ENCODE results near the gene TUFT1.
"Not testable (repeated sequence)": the region's sequence is repeated elsewhere in the genome, so short reads cannot be mapped to it uniquely, and the experiment has no call there.

The TUFT1 gene

DNA sequence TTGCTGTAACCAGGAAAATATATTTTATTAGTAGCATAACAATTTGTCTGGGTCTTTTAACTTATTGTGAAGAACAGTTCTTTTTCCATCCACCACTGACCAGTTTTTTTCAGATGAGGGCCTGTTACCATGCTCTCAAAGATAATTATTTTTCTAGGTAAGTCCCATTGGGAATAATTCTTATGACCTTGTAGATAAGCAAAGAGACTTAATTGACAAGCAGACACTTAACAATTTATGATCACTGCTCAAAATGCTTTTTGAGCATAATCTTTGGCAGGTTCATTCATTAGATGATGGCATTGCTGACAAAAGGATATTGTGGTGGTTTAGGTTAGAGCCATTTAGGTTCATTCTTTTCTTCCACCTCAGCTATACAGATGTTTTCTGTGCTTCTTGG, 78.4 kb downstream of the TUFT1 start:
- no peak for DNase-seq (ENCODE audit: low read depth in 1 of 2, low spot score in 1 of 2)
- no peaks in the 10 kb centered on the region for H3K27me3 ChIP-seq (ENCODE audit: insufficient read depth, poor library complexity, severe bottlenecking)
- H3K27ac ChIP-seq (replicated peaks), result no peak overlapping the region
- TF ChIP-seq, protein P1, sequence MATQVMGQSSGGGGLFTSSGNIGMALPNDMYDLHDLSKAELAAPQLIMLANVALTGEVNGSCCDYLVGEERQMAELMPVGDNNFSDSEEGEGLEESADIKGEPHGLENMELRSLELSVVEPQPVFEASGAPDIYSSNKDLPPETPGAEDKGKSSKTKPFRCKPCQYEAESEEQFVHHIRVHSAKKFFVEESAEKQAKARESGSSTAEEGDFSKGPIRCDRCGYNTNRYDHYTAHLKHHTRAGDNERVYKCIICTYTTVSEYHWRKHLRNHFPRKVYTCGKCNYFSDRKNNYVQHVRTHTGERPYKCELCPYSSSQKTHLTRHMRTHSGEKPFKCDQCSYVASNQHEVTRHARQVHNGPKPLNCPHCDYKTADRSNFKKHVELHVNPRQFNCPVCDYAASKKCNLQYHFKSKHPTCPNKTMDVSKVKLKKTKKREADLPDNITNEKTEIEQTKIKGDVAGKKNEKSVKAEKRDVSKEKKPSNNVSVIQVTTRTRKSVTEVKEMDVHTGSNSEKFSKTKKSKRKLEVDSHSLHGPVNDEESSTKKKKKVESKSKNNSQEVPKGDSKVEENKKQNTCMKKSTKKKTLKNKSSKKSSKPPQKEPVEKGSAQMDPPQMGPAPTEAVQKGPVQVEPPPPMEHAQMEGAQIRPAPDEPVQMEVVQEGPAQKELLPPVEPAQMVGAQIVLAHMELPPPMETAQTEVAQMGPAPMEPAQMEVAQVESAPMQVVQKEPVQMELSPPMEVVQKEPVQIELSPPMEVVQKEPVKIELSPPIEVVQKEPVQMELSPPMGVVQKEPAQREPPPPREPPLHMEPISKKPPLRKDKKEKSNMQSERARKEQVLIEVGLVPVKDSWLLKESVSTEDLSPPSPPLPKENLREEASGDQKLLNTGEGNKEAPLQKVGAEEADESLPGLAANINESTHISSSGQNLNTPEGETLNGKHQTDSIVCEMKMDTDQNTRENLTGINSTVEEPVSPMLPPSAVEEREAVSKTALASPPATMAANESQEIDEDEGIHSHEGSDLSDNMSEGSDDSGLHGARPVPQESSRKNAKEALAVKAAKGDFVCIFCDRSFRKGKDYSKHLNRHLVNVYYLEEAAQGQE (IDR thresholded peaks at IDR 0.05; ENCODE audit: insufficient replicate concordance, low read depth), result no peak
- TF ChIP-seq POLR2AphosphoS5 (IDR thresholded peaks at IDR 0.05; ENCODE audit: low read depth) (no peak), GABPA (IDR thresholded peaks at IDR 0.05; ENCODE audit: low read depth) (no peak), SPI1 (IDR thresholded peaks at IDR 0.05; ENCODE audit: borderline replicate concordance, low read depth) (no peak)
- TF ChIP-seq, protein P2, sequence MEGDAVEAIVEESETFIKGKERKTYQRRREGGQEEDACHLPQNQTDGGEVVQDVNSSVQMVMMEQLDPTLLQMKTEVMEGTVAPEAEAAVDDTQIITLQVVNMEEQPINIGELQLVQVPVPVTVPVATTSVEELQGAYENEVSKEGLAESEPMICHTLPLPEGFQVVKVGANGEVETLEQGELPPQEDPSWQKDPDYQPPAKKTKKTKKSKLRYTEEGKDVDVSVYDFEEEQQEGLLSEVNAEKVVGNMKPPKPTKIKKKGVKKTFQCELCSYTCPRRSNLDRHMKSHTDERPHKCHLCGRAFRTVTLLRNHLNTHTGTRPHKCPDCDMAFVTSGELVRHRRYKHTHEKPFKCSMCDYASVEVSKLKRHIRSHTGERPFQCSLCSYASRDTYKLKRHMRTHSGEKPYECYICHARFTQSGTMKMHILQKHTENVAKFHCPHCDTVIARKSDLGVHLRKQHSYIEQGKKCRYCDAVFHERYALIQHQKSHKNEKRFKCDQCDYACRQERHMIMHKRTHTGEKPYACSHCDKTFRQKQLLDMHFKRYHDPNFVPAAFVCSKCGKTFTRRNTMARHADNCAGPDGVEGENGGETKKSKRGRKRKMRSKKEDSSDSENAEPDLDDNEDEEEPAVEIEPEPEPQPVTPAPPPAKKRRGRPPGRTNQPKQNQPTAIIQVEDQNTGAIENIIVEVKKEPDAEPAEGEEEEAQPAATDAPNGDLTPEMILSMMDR (IDR thresholded peaks at IDR 0.05; ENCODE audit: insufficient read depth, low read length), result no peak
- no peak overlapping the region for H3K4me3 ChIP-seq (replicated peaks; ENCODE audit: insufficient read depth, low read length)

DNA sequence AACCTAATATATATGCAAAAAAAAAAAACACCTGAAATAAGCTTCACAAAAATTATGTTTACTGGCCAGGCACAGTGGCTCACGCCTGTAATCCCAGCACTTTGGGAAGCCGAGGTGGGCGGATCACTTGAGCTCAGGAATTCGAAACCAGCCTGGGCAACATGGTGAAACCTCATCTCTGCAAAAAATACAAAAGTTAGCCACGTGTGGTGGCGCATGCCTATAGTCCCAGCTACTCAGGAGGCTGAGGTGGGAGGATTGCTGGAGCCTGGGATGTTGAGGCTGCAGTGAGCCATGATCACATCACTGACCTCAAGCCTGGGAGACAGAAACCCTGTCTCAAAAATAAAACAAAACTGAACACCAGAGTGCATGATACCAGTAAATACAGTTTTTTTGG, 78.9 kb downstream of the TUFT1 start:
- DNase-seq (ENCODE audit: low read depth in 1 of 2, low spot score in 1 of 2); H3K4me3 ChIP-seq (replicated peaks; ENCODE audit: insufficient read depth, low read length); H3K27ac ChIP-seq (replicated peaks); H3K27me3 ChIP-seq (ENCODE audit: insufficient read depth, poor library complexity, severe bottlenecking): not testable (repeated sequence)

DNA sequence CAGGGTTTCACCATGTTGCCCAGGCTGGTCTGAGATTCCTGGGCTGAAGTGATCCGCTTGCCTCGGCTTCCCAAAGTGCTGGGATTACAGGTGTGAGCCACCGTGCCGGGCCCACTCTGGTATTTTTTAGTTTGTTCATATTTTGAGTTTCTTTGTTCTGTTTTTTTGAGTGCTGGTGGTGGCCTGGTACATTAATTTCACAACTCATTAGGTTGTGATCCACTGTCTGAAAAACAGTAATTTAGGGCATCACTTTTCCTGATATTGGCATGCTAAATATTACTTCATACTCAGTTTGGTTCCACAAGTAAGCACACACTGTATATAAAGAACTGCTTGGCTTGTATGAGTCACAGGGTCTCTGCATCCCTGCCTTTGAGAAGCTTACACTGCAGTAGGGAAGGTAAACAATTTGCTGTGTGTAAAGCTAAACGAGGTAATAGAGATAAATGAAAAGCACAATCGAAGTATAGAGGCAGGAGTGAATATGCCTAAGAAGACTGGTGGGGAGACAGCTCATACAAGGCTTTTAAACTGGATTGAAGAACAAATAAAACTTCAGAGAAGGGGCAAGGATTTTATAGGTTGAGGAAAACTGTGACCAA, 79.5 kb downstream of the TUFT1 start:
- TF ChIP-seq, protein P1 (IDR thresholded peaks at IDR 0.05; ENCODE audit: insufficient replicate concordance, low read depth), result no peak
- TF ChIP-seq GABPA (IDR thresholded peaks at IDR 0.05; ENCODE audit: low read depth), result no peak
- no peak for TF ChIP-seq POLR2AphosphoS5 (IDR thresholded peaks at IDR 0.05; ENCODE audit: low read depth)
- no peak for TF ChIP-seq SPI1 (IDR thresholded peaks at IDR 0.05; ENCODE audit: borderline replicate concordance, low read depth)
- TF ChIP-seq, protein P2 (IDR thresholded peaks at IDR 0.05; ENCODE audit: insufficient read depth, low read length), result no peak
- no peak for DNase-seq (ENCODE audit: low read depth in 1 of 2, low spot score in 1 of 2)
- Histone ChIP-seq H3K27ac (replicated peaks) (no peak overlapping the region), H3K27me3 (ENCODE audit: insufficient read depth, poor library complexity, severe bottlenecking) (no peaks in the 10 kb centered on the region), H3K4me3 (replicated peaks; ENCODE audit: insufficient read depth, low read length) (no peak overlapping the region)

DNA sequence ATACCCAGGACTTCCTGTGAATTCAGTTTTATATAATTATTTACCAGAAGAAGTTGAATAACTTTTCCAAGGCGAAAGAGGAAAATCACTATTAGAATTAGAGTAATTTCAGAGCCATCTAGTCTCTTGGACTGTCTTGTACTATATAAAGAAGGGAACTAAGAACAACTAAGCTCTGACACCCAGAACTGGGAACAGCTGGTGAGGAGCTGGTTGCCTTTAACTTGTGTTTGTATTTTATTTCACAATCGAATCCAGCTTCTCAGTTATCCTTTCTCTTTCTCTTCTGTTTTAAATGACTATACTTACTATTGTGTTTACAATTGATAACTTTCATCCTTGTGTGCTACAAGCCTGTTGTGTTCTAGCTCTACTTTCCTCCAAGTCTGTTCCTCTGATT, 80.2 kb downstream of the TUFT1 start:
- Histone ChIP-seq H3K4me3 (replicated peaks; ENCODE audit: insufficient read depth, low read length) (no peak overlapping the region), H3K27me3 (ENCODE audit: insufficient read depth, poor library complexity, severe bottlenecking) (no peaks in the 10 kb centered on the region), H3K27ac (replicated peaks) (no peak overlapping the region)
- no peak for TF ChIP-seq POLR2AphosphoS5 (IDR thresholded peaks at IDR 0.05; ENCODE audit: low read depth)
- TF ChIP-seq, protein P2 (IDR thresholded peaks at IDR 0.05; ENCODE audit: insufficient read depth, low read length), result no peak
- TF ChIP-seq, protein P1 (IDR thresholded peaks at IDR 0.05; ENCODE audit: insufficient replicate concordance, low read depth), result no peak
- TF ChIP-seq GABPA (IDR thresholded peaks at IDR 0.05; ENCODE audit: low read depth), result no peak
- no peak for TF ChIP-seq SPI1 (IDR thresholded peaks at IDR 0.05; ENCODE audit: borderline replicate concordance, low read depth)
- peak in 1 of 2 experiments; percentile 39 for DNase-seq (ENCODE audit: low read depth in 1 of 2, low spot score in 1 of 2)

Measured in HL-60 (cell line).